Brain microvascular endothelial cell (primary cell): ENCODE measurements around the gene CHMP1B.

Experiments used
- DNase-seq: peaks from one replicate; pipeline ENCODE4 v3.0.0-alpha.2; 2020
- H3K27ac ChIP-seq: fragments of 250-450 bp; sonication (Bioruptor Pico); 2 replicates; pipeline ENCODE4 v1.5.1; 2020; ENCODE audit warnings: mild to moderate bottlenecking, moderate library complexity
- H3K27me3 ChIP-seq: fragments of 250-450 bp; sonication (Bioruptor Pico); replicated peaks from 2 replicates; pipeline ENCODE4 v1.5.1; 2020; ENCODE audit warnings: mild to moderate bottlenecking
- H3K36me3 ChIP-seq: fragments of 250-450 bp; sonication (Bioruptor Pico); replicated peaks from 2 replicates; pipeline ENCODE4 v1.5.1; 2020; ENCODE audit warnings: mild to moderate bottlenecking
- H3K4me3 ChIP-seq: 2 replicates; pipeline ENCODE4 v1.5.1; 2011; ENCODE audit warnings: low read depth, mild to moderate bottlenecking, control low read depth, low read length, moderate library complexity
- CTCF ChIP-seq: IDR thresholded peaks from 2 replicates; pipeline ENCODE4 v1.5.1; 2011; ENCODE audit warnings: low read depth, mild to moderate bottlenecking, moderate library complexity, low read length, control low read depth, inconsistent platforms; ENCODE audit errors: missing control alignments
- in situ Hi-C: cut with HindIII; loops from 2 replicates; pipeline ENCODE4 v1.10.0; 2017; ENCODE audit warnings: low sequenced_read_pairs, low pct_ligation_motif_present

CHMP1B gene

GRCh38 chr18:11859282-11859830 is 8.1 kb downstream of the CHMP1B start:
- peak overlapping the region; percentile 17 for H3K4me3 ChIP-seq
- no peak for TF ChIP-seq CTCF
- H3K36me3 ChIP-seq, result no peaks in the 10 kb centered on the region
- no peak for DNase-seq
- no peaks in the 10 kb centered on the region for H3K27me3 ChIP-seq
- in situ Hi-C loops, result no loop called here
- H3K27ac ChIP-seq, result peak overlapping the region; percentile 74

- Histone ChIP-seq H3K27ac (peak overlapping the region; percentile 74), H3K4me3 (no peak overlapping the region), H3K27me3 (no peaks in the 10 kb centered on the region), H3K36me3 (no peaks in the 10 kb centered on the region)
- in situ Hi-C loops, result no loop called here
- DNase-seq, result peak; percentile 91
- peak; percentile 62 for TF ChIP-seq CTCF
Observed at GRCh38 chr18:11859903-11860407, 8.7 kb downstream of the CHMP1B start.

- H3K27ac ChIP-seq, result peak overlapping the region; percentile 74
- no peak for TF ChIP-seq CTCF
- H3K36me3 ChIP-seq, result no peaks in the 10 kb centered on the region
- no peak overlapping the region for H3K4me3 ChIP-seq
- DNase-seq, result no peak
- in situ Hi-C loops, result no loop called here
- H3K27me3 ChIP-seq, result no peaks in the 10 kb centered on the region
Observed at GRCh38 chr18:11860594-11861450, 9.6 kb downstream of the CHMP1B start.

GRCh38 chr18:11861583-11862288 is 10.5 kb downstream of the CHMP1B start:
- DNase-seq, result no peak
- no peak overlapping the region for H3K27ac ChIP-seq
- H3K27me3 ChIP-seq, result no peaks in the 10 kb centered on the region
- in situ Hi-C loops, result no loop called here
- no peak overlapping the region for H3K4me3 ChIP-seq
- no peak for TF ChIP-seq CTCF
- no peaks in the 10 kb centered on the region for H3K36me3 ChIP-seq

GRCh38 chr18:11862468-11863137 is 11.4 kb downstream of the CHMP1B start:
- no peak for DNase-seq
- TF ChIP-seq CTCF, result no peak
- H3K36me3 ChIP-seq, result no peaks in the 10 kb centered on the region
- H3K27ac ChIP-seq, result no peak overlapping the region
- in situ Hi-C loops, result no loop called here
- no peaks in the 10 kb centered on the region for H3K27me3 ChIP-seq
- no peak overlapping the region for H3K4me3 ChIP-seq
